ENCODE measurements around the gene COL4A4. TPM values are rescaled to one million over a fixed set of nuclear protein-coding genes. Genes with fewer than 3 reads are reported as not detected.

The COL4A4 gene
- total RNA-seq, result 20.5 TPM

DNA sequence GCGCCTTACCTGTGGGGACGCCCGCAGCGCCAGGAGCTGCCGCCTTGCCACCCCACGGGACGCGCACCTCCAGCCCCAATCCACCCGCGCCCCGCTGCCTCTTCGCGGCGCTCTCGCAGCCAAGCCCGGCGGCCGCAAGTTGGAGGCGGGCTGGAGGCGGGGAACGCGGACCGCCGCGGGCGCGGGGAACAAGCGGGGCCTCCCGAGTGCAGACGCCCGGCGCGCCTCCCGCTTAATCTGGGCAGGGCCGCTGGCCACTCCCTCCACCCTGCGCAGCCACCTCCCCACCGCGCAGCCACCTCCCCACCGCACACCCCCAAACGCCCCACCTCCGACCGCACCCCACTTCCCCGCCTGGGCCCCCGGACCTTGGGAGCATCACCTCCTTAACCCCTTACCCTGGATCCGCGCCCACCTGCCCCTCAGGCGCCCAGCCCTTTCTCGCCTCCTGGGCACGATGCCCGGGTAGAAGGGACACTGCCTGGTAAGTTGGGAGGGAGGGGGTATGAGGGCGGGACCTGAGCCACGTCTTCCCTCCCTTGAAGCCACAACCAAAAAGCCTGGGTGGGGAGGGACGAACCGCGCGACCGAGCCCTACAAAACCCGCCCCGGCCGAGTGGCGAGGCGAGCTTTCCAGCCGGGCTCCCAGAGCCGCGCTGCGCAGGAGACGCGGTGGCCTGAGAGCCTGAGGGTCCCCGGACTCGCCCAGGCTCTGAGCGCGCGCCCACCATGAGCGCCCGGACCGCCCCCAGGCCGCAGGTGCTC lies at the start of gene COL4A4, which contains the start of gene COL4A3:
COL4A4 (minus strand) TSS at position 208 of the 765 bp plus-strand sequence. CDS start 16,722 bp downstream, outside the sequence.
COL4A3 (plus strand) TSS at position 627 of the 765 bp plus-strand sequence; CDS start at position 730, 103 bp downstream.
- TF ChIP-seq, protein P1, sequence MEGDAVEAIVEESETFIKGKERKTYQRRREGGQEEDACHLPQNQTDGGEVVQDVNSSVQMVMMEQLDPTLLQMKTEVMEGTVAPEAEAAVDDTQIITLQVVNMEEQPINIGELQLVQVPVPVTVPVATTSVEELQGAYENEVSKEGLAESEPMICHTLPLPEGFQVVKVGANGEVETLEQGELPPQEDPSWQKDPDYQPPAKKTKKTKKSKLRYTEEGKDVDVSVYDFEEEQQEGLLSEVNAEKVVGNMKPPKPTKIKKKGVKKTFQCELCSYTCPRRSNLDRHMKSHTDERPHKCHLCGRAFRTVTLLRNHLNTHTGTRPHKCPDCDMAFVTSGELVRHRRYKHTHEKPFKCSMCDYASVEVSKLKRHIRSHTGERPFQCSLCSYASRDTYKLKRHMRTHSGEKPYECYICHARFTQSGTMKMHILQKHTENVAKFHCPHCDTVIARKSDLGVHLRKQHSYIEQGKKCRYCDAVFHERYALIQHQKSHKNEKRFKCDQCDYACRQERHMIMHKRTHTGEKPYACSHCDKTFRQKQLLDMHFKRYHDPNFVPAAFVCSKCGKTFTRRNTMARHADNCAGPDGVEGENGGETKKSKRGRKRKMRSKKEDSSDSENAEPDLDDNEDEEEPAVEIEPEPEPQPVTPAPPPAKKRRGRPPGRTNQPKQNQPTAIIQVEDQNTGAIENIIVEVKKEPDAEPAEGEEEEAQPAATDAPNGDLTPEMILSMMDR (IDR thresholded peaks at IDR 0.05), result no peak
- no peaks in the 10 kb centered on the region for H3K36me3 ChIP-seq
- no peaks in the 10 kb centered on the region for H3K9me3 ChIP-seq
- H3K4me3 ChIP-seq, result peak within 1 kb of the TSS; percentile 82 to 88
- intact Hi-C loops (cut with DNase I), result loop anchor here (2.0 kb wide), 1 partner anchor 25 kb away; no protein-coding TSS in a partner anchor
- H3K27me3 ChIP-seq, result no peaks in the 10 kb centered on the region
- DNase-seq (ENCODE audit: low spot score in 2 of 2), result peak in 1 of 2 donors; percentile 77
- H3K27ac ChIP-seq, result peak within 1 kb of the TSS; percentile 70 to 79
- H3K4me1 ChIP-seq, result no peaks in the 10 kb centered on the region

DNA sequence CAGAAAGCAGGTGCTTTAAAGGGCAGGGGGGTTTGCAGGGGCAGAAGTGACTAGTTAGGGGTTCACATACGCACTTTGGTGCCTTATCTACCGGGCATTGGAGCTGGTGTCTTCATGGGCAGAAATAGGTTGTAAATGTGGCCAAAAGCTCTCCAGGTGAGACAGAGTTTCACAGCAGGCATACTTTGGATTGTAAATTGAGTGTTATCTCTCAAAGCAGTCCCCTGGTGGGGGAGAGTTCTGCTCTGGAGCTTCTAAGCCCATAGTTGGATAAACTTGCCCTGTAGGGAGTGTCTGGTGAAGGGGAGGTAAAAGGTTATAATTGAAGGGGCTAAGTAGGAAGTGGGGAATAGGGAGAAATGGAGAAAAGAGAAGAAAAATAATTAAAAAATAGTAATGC lies 43.6 kb upstream of the COL4A4 start:
- H3K27me3 ChIP-seq, result no peaks in the 10 kb centered on the region
- TF ChIP-seq, protein P1 (IDR thresholded peaks at IDR 0.05), result no peak
- H3K4me1 ChIP-seq, result no peaks in the 10 kb centered on the region
- intact Hi-C loops (cut with DNase I), result no loop called here
- no peaks in the 10 kb centered on the region for H3K9me3 ChIP-seq
- no peaks in the 10 kb centered on the region for H3K36me3 ChIP-seq
- DNase-seq (ENCODE audit: low spot score in 2 of 2), result no peak
- H3K27ac ChIP-seq, result no peak overlapping the region
- no peak overlapping the region for H3K4me3 ChIP-seq

DNA sequence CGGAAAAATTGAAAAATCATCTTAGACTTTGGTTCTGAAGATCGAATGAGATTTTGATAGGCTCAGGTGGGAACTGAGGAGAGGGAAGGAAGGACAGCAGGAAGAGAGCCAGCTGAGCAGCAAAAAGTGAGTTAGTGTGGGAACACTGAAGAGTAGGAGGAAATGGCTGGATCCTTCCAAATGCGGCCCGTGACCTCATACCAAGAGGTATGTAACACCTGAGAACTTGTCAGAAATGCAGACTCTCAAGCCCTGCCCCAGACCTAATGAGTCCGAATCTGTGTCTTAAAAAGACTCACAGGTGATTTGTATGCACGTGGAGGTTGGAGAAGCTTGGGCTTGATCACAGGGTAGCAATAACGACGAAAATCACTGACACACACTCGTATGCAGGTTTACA lies 42.4 kb upstream of the COL4A4 start:
- DNase-seq (ENCODE audit: low spot score in 2 of 2), result no peak
- Histone ChIP-seq H3K27me3 (no peaks in the 10 kb centered on the region), H3K4me3 (no peak overlapping the region), H3K36me3 (no peaks in the 10 kb centered on the region), H3K27ac (no peak overlapping the region), H3K4me1 (no peaks in the 10 kb centered on the region), H3K9me3 (no peaks in the 10 kb centered on the region)
- TF ChIP-seq, protein P1 (IDR thresholded peaks at IDR 0.05), result no peak
- intact Hi-C loops (cut with DNase I), result no loop called here

DNA sequence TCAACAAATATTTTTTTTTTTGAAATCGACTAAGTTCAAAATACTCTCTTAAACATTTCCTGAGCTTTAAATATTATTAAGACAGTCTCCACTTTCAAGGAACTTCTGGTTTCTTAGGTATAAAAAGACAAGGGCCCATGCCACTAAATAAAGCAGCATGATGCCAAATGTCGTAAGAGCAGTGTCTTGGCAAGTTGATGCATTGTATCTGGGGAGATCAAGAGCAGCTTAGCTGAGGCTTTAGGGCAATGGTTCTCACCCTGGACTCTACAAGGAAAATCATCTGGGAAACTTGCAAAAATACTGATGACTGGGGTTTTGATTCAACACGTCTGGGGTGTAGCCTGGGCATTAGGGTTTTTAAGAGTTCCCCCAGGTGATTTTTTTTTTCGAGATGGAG lies 41.7 kb upstream of the COL4A4 start:
- Histone ChIP-seq H3K36me3 (no peaks in the 10 kb centered on the region), H3K4me1 (no peaks in the 10 kb centered on the region), H3K27me3 (no peaks in the 10 kb centered on the region), H3K9me3 (no peaks in the 10 kb centered on the region), H3K4me3 (no peak overlapping the region), H3K27ac (no peak overlapping the region)
- TF ChIP-seq, protein P1 (IDR thresholded peaks at IDR 0.05), result no peak
- no peak for DNase-seq (ENCODE audit: low spot score in 2 of 2)
- intact Hi-C loops (cut with DNase I), result no loop called here

DNA sequence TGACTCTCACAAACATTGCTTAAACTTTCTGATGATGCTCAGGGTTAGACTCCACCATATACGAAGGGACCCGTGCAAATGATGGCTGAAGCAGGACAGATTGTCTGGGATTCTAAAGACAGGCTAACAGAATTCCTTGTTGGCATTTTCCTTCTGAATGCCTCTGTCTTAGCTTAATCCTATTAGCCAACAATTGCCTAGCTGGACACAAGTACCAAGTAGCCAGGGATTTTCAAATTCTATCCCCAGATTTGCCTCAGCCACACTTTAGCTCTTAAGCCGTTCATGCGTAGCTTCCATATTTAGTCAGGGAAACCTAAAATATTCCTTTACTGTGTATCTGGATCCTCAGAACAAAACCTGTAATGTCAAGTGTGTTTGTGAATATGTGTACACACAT lies 40.4 kb upstream of the COL4A4 start:
- Histone ChIP-seq H3K4me3 (no peak overlapping the region), H3K27ac (no peak overlapping the region), H3K36me3 (no peaks in the 10 kb centered on the region), H3K4me1 (no peaks in the 10 kb centered on the region), H3K9me3 (no peaks in the 10 kb centered on the region), H3K27me3 (no peaks in the 10 kb centered on the region)
- TF ChIP-seq, protein P1 (IDR thresholded peaks at IDR 0.05), result no peak
- intact Hi-C loops (cut with DNase I), result no loop called here
- DNase-seq (ENCODE audit: low spot score in 2 of 2), result no peak
